K562 (cell line): ENCODE results near the gene TIGD7. TPM values are rescaled to one million over a fixed set of nuclear protein-coding genes. Genes with fewer than 3 reads are reported as not detected.

Experiments
- ELF2 ChIP-seq: fragments of 250-450 bp; sonication (Bioruptor Pico); IDR thresholded peaks from 2 replicates; pipeline ENCODE4 v1.5.0; 2021; ENCODE audit warnings: mild to moderate bottlenecking
- FOXJ2 ChIP-seq: fragments of 200-800 bp; sonication (Bioruptor generic); IDR thresholded peaks from 2 replicates; pipeline ENCODE4 v1.6.1; 2016; ENCODE audit warnings: missing genetic modification characterization, missing compliant biosample characterization
- FUS ChIP-seq: fragments of 200-400 bp; formaldehyde crosslinking; optimal IDR thresholded peaks from 2 replicates; pipeline ENCODE3; 2017; ENCODE audit warnings: low read depth, low read length
- GABPA ChIP-seq: fragments of 200-800 bp; sonication (Bioruptor generic); conservative IDR thresholded peaks from 2 replicates; pipeline ENCODE4 v1.6.1; 2016; ENCODE audit warnings: low read depth, missing genetic modification characterization, missing compliant biosample characterization
- HIVEP1 ChIP-seq: fragments of 250-450 bp; sonication (Bioruptor Pico); IDR thresholded peaks from 2 replicates; pipeline ENCODE4 v1.4.0; 2020; ENCODE audit warnings: mild to moderate bottlenecking
- NFE2L1 ChIP-seq: fragments of 450-650 bp; IDR thresholded peaks from 2 replicates; pipeline ENCODE4 v1.6.1; 2016; ENCODE audit warnings: missing genetic modification characterization, low read depth, mild to moderate bottlenecking, missing compliant biosample characterization, moderate library complexity, borderline replicate concordance
- NFYB ChIP-seq: IDR thresholded peaks from 2 replicates; pipeline ENCODE4 v1.6.1; 2011; ENCODE audit warnings: mild to moderate bottlenecking, moderate library complexity; ENCODE audit not compliant: insufficient read length; ENCODE audit errors: extremely low read depth
- SIN3B ChIP-seq: fragments of 450-650 bp; IDR thresholded peaks from 2 replicates; pipeline ENCODE4 v1.6.1; 2017; ENCODE audit warnings: low read depth, mild to moderate bottlenecking, moderate library complexity
- SMAD3 ChIP-seq: fragments of 450-650 bp; formaldehyde crosslinking; conservative IDR thresholded peaks from 2 replicates; pipeline ENCODE4 v1.4.0; 2020; ENCODE audit warnings: mild to moderate bottlenecking
- TAF1 ChIP-seq: IDR thresholded peaks from 2 replicates; pipeline ENCODE4 v1.6.1; 2011; ENCODE audit warnings: mild to moderate bottlenecking, low read length, moderate library complexity; ENCODE audit not compliant: insufficient read depth, control insufficient read depth, severe bottlenecking; ENCODE audit errors: extremely low read depth
- TAL1 ChIP-seq: fragments of 450-650 bp; IDR thresholded peaks from 2 replicates; pipeline ENCODE4 v1.6.1; 2016; ENCODE audit warnings: mild to moderate bottlenecking
- TARDBP ChIP-seq: fragments of 450-650 bp; IDR thresholded peaks from 2 replicates; pipeline ENCODE4 v1.6.1; 2016
- ZBTB7A ChIP-seq: IDR thresholded peaks from 2 replicates; pipeline ENCODE4 v1.6.1; 2011; ENCODE audit warnings: low read depth, mild to moderate bottlenecking, low read length, moderate library complexity, borderline replicate concordance; ENCODE audit not compliant: control insufficient read depth
- ZFX ChIP-seq: sonication (generic); formaldehyde crosslinking; IDR thresholded peaks from 2 replicates; pipeline ENCODE4 v1.8.0; 2022; ENCODE audit warnings: mild to moderate bottlenecking, missing genetic modification reagents, moderate library complexity
- ZKSCAN3 ChIP-seq: fragments of 250-450 bp; sonication (Bioruptor Pico); IDR thresholded peaks from 2 replicates; pipeline ENCODE4 v1.4.0; 2020
- ZNF133 ChIP-seq: fragments of 250-450 bp; sonication (Bioruptor Pico); IDR thresholded peaks from 2 replicates; pipeline ENCODE4 v1.4.0; 2020; ENCODE audit warnings: mild to moderate bottlenecking
- ZNF175 ChIP-seq: fragments of 200-800 bp; sonication (Bioruptor generic); IDR thresholded peaks from 2 replicates; pipeline ENCODE4 v1.6.1; 2016; ENCODE audit warnings: low read depth, mild to moderate bottlenecking, missing genetic modification characterization, missing compliant biosample characterization
- ZNF224 ChIP-seq: sonication (generic); formaldehyde crosslinking; IDR thresholded peaks from 2 replicates; pipeline ENCODE4 v1.8.0; 2022; ENCODE audit warnings: mild to moderate bottlenecking, missing genetic modification reagents
- ZNF41 ChIP-seq: fragments of 250-450 bp; sonication (Bioruptor Pico); conservative IDR thresholded peaks from 2 replicates; pipeline ENCODE4 v1.4.0; 2020; ENCODE audit warnings: mild to moderate bottlenecking
- ZNF644 ChIP-seq: fragments of 200-800 bp; sonication (Bioruptor generic); IDR thresholded peaks from 2 replicates; pipeline ENCODE4 v1.6.1; 2016; ENCODE audit warnings: low read depth, missing genetic modification characterization, missing compliant biosample characterization
- polyA plus RNA-seq, 8 experiments: library from polyadenylated mRNA; depleted of rRNA in 4 of 8; stranded (reverse) in 5 of 8; unstranded in 3 of 8; fragments of >200 nt; fragmentation: Nextera tagmentation in 2 of 8; fragmentation: Illumina TruSeq in 1 of 8; extraction: Ambion mirVana in 2 of 8; extraction: Trizol in 1 of 8; gene quantifications; 2 replicates each; pipeline versions ENCODE4 v1.2.1 to v1.2.3, GENCODE V29; 2011 to 2014; ENCODE audit warnings: inconsistent platforms in 1 of 8, missing spikeins in 1 of 8
- total RNA-seq, 7 experiments: library from RNA; depleted of rRNA in 6 of 7; stranded (reverse); fragments of >200 nt in 6 of 7; fragmentation: Illumina TruSeq in 2 of 7; extraction: Trizol in 2 of 7; gene quantifications; 2 replicates each; pipeline versions ENCODE4 v1.2.1 to v1.2.3, GENCODE V29; 2011 to 2021; ENCODE audit warnings: low replicate concordance in 1 of 7
- TF ChIP-seq, protein P1 (sequence below): sonication (generic); formaldehyde crosslinking; IDR thresholded peaks from 2 replicates; pipeline ENCODE4 v1.8.1; 2023; ENCODE audit warnings: mild to moderate bottlenecking, missing genetic modification reagents
- TF ChIP-seq, protein P2 (sequence below): sonication (generic); formaldehyde crosslinking; IDR thresholded peaks from 2 replicates; pipeline ENCODE4 v1.8.0; 2022; ENCODE audit warnings: missing genetic modification reagents, mild to moderate bottlenecking, borderline replicate concordance
- TF ChIP-seq, protein P3 (sequence below): fragments of 250-450 bp; sonication (Bioruptor Pico); IDR thresholded peaks from 2 replicates; pipeline ENCODE4 v1.9.0; 2021; ENCODE audit warnings: mild to moderate bottlenecking, inconsistent platforms

Gene TIGD7
- total and polyA plus RNA-seq, 9 of the 15 experiments (the other 6 are each of a cell fraction or from before 2014, with no cell fraction given): 0.84 to 10.7 (median 6.7) TPM

DNA sequence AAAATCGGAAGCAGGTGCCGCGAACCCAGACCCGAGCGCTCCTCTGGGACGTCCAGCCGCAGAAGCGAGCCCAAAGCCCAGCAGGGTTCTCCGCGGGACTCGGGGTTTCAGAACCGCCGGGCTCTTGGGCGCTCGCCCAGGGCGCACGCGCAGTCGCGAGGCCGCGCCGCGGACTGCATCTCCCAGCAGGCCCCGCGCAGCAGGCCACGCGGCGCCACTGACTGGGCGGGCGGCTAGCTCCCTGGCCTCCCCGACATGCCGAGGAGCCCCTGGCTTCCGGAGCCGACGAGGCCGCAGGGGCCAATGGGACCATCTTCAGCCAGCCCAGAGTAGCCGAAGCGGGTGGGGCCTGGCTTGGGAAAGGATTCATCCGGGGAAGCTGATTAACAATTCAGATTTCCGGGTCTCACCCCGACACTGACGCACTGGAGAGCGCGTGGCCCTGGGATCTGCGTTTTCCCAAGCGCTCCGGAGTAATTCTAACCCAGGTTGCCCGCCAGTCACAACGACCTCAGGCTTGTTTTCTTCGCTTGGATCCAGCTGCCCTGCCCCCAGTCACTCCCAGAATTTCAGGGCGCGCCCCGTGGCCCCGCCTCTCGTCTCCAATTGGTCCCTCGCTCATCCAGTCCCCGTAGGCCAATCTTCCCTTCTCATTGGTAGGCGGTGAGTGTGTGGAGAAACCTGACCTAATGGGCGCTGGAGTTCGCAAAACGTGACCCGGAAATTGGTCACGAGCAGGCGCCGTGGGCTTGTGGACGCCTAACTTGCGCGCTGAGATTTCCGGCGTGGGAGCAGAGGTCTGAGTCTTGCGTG is 22.3 kb downstream of the TIGD7 start, which contains the start of gene ZNF263 (continued):
- TF ChIP-seq ZNF133: no peak
- TF ChIP-seq, protein P1, sequence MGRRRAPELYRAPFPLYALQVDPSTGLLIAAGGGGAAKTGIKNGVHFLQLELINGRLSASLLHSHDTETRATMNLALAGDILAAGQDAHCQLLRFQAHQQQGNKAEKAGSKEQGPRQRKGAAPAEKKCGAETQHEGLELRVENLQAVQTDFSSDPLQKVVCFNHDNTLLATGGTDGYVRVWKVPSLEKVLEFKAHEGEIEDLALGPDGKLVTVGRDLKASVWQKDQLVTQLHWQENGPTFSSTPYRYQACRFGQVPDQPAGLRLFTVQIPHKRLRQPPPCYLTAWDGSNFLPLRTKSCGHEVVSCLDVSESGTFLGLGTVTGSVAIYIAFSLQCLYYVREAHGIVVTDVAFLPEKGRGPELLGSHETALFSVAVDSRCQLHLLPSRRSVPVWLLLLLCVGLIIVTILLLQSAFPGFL: no peak
- no peak for TF ChIP-seq NFE2L1 (tag)
- peak; percentile 95 for TF ChIP-seq SIN3B
- TF ChIP-seq ZFX (CRISPR knock-in tag): peak; percentile 89
- TF ChIP-seq HIVEP1 (CRISPR knock-in tag): 0 out of 2 replicates have a peak, but pooled peaks have one; percentile 50
- no peak for TF ChIP-seq TARDBP
- TF ChIP-seq GABPA (tag): peak; percentile 97
- TF ChIP-seq, protein P2, sequence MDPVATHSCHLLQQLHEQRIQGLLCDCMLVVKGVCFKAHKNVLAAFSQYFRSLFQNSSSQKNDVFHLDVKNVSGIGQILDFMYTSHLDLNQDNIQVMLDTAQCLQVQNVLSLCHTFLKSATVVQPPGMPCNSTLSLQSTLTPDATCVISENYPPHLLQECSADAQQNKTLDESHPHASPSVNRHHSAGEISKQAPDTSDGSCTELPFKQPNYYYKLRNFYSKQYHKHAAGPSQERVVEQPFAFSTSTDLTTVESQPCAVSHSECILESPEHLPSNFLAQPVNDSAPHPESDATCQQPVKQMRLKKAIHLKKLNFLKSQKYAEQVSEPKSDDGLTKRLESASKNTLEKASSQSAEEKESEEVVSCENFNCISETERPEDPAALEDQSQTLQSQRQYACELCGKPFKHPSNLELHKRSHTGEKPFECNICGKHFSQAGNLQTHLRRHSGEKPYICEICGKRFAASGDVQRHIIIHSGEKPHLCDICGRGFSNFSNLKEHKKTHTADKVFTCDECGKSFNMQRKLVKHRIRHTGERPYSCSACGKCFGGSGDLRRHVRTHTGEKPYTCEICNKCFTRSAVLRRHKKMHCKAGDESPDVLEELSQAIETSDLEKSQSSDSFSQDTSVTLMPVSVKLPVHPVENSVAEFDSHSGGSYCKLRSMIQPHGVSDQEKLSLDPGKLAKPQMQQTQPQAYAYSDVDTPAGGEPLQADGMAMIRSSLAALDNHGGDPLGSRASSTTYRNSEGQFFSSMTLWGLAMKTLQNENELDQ (CRISPR knock-in tag): no peak
- peak; percentile 50 for TF ChIP-seq ELF2 (CRISPR knock-in tag)
- TF ChIP-seq, protein P3, sequence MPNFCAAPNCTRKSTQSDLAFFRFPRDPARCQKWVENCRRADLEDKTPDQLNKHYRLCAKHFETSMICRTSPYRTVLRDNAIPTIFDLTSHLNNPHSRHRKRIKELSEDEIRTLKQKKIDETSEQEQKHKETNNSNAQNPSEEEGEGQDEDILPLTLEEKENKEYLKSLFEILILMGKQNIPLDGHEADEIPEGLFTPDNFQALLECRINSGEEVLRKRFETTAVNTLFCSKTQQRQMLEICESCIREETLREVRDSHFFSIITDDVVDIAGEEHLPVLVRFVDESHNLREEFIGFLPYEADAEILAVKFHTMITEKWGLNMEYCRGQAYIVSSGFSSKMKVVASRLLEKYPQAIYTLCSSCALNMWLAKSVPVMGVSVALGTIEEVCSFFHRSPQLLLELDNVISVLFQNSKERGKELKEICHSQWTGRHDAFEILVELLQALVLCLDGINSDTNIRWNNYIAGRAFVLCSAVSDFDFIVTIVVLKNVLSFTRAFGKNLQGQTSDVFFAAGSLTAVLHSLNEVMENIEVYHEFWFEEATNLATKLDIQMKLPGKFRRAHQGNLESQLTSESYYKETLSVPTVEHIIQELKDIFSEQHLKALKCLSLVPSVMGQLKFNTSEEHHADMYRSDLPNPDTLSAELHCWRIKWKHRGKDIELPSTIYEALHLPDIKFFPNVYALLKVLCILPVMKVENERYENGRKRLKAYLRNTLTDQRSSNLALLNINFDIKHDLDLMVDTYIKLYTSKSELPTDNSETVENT (CRISPR knock-in tag): no peak; the same call in 1 of the 2 replicates
- no peak for TF ChIP-seq FUS
- no peak for TF ChIP-seq ZNF224
- peak; percentile 63 for TF ChIP-seq TAF1
- TF ChIP-seq NFYB: peak; percentile 93
- no peak for TF ChIP-seq ZKSCAN3 (CRISPR knock-in tag)
- 0 out of 2 replicates have a peak, but pooled peaks have one; percentile 5 for TF ChIP-seq ZNF41
- no peak for TF ChIP-seq ZBTB7A
- peak; percentile 83 for TF ChIP-seq ZNF175 (CRISPR knock-in tag)
- 0 out of 2 replicates have a peak, but pooled peaks have one; percentile 5 for TF ChIP-seq TAL1
- TF ChIP-seq FOXJ2: peak; percentile 89
- TF ChIP-seq SMAD3: no peak; the same call in 1 of the 2 replicates
- TF ChIP-seq ZNF644: no peak
